ENCODE results near the gene ELP4. TPM values are rescaled to one million over a fixed set of nuclear protein-coding genes. Genes with fewer than 3 reads are reported as not detected.

ELP4 gene
- total RNA-seq, 1 donor from 2014 or later, result 19.5 TPM

GRCh38 chr11:31819621-31820437 lies 310.3 kb downstream of the ELP4 start:
- H3K27me3 Mint-ChIP-seq (ENCODE audit: low read depth), result peaks cover 99% of the 10 kb centered on the region
- no peak overlapping the region for H3K27ac Mint-ChIP-seq
- peaks cover 9% of the 10 kb centered on the region for H3K4me1 Mint-ChIP-seq
- no peak for DNase-seq (ENCODE audit: low spot score in 2 of 2, unreplicated experiment in 2 of 2)
- H3K36me3 Mint-ChIP-seq, result no peaks in the 10 kb centered on the region
- TF ChIP-seq CTCF (IDR thresholded peaks at IDR 0.05; ENCODE audit: unreplicated experiment), result no peak
- H3K4me3 Mint-ChIP-seq, result no peak overlapping the region
- no peaks in the 10 kb centered on the region for H3K9me3 Mint-ChIP-seq

- no peak for DNase-seq (ENCODE audit: low spot score in 2 of 2, unreplicated experiment in 2 of 2)
- H3K9me3 Mint-ChIP-seq, result no peaks in the 10 kb centered on the region
- no peak overlapping the region for H3K4me3 Mint-ChIP-seq
- no peak for TF ChIP-seq CTCF (IDR thresholded peaks at IDR 0.05; ENCODE audit: unreplicated experiment)
- H3K27ac Mint-ChIP-seq, result no peak overlapping the region
- peaks cover 9% of the 10 kb centered on the region for H3K4me1 Mint-ChIP-seq
- H3K27me3 Mint-ChIP-seq (ENCODE audit: low read depth), result peaks cover 99% of the 10 kb centered on the region
- no peaks in the 10 kb centered on the region for H3K36me3 Mint-ChIP-seq
These were observed 310.9 kb downstream of the ELP4 start for GRCh38 chr11:31820438-31820818.

- TF ChIP-seq CTCF (IDR thresholded peaks at IDR 0.05; ENCODE audit: unreplicated experiment), result no peak
- Mint-ChIP-seq H3K27me3 (ENCODE audit: low read depth) (peaks cover 98% of the 10 kb centered on the region), H3K9me3 (no peaks in the 10 kb centered on the region)
These were observed 311.7 kb downstream of the ELP4 start for GRCh38 chr11:31821235-31821764.

GRCh38 chr11:31821766-31822165 lies 312.2 kb downstream of the ELP4 start:
- peaks cover 99% of the 10 kb centered on the region for H3K27me3 Mint-ChIP-seq (ENCODE audit: low read depth)
- DNase-seq (ENCODE audit: low spot score in 2 of 2, unreplicated experiment in 2 of 2), result no peak
- peaks cover 5% of the 10 kb centered on the region for H3K4me1 Mint-ChIP-seq
- no peaks in the 10 kb centered on the region for H3K36me3 Mint-ChIP-seq
- H3K9me3 Mint-ChIP-seq, result no peaks in the 10 kb centered on the region
- H3K27ac Mint-ChIP-seq, result no peak overlapping the region
- no peak overlapping the region for H3K4me3 Mint-ChIP-seq
- no peak for TF ChIP-seq CTCF (IDR thresholded peaks at IDR 0.05; ENCODE audit: unreplicated experiment)

More at GRCh38 chr11:31821235-31821764, 311.7 kb downstream of the ELP4 start:
- DNase-seq (ENCODE audit: low spot score in 2 of 2, unreplicated experiment in 2 of 2), result no peak
- Mint-ChIP-seq H3K4me1 (peaks cover 6% of the 10 kb centered on the region), H3K27ac (no peak overlapping the region), H3K36me3 (no peaks in the 10 kb centered on the region), H3K4me3 (no peak overlapping the region)

- H3K9me3 Mint-ChIP-seq, result no peaks in the 10 kb centered on the region
- H3K36me3 Mint-ChIP-seq, result no peaks in the 10 kb centered on the region
- H3K4me1 Mint-ChIP-seq, result peaks cover 2% of the 10 kb centered on the region
- DNase-seq (ENCODE audit: low spot score in 2 of 2, unreplicated experiment in 2 of 2), result no peak
- no peak for TF ChIP-seq CTCF (IDR thresholded peaks at IDR 0.05; ENCODE audit: unreplicated experiment)
- H3K27me3 Mint-ChIP-seq (ENCODE audit: low read depth), result peaks cover 97% of the 10 kb centered on the region
- H3K27ac Mint-ChIP-seq, result no peak overlapping the region
- H3K4me3 Mint-ChIP-seq, result no peak overlapping the region
These were observed 312.8 kb downstream of the ELP4 start for GRCh38 chr11:31822175-31822926.
